AG09309 (cell line): ENCODE data around the gene SLFN11.
"Not testable (repeated sequence)": the region's sequence is repeated elsewhere in the genome, so short reads cannot be mapped to it uniquely, and the experiment has no call there.

Source experiments
- DNase-seq: peaks from one replicate; pipeline ENCODE4 v3.0.0-alpha.2; 2010; ENCODE audit warnings: low read depth
- H3K4me3 ChIP-seq: 2 replicates; pipeline ENCODE4 v1.5.1; 2011; ENCODE audit warnings: mild to moderate bottlenecking, low read depth, low read length, moderate library complexity; ENCODE audit not compliant: control insufficient read depth
- CTCF ChIP-seq: IDR thresholded peaks from 2 replicates; pipeline ENCODE4 v1.5.1; 2011; ENCODE audit warnings: mild to moderate bottlenecking, low read depth, low read length, inconsistent platforms; ENCODE audit not compliant: insufficient read depth, control insufficient read depth; ENCODE audit errors: missing control alignments

The SLFN11 gene

GRCh38 chr17:35315283-35315682, 58.1 kb downstream of the SLFN11 start:
- peak; percentile 79 for DNase-seq
- H3K4me3 ChIP-seq: no peak overlapping the region
- no peak for TF ChIP-seq CTCF

- no peak for DNase-seq
- no peak overlapping the region for H3K4me3 ChIP-seq
Measured at GRCh38 chr17:35314415-35315216, 58.8 kb downstream of the SLFN11 start.

GRCh38 chr17:35313875-35314409, 59.5 kb downstream of the SLFN11 start:
- no peak overlapping the region for H3K4me3 ChIP-seq
- no peak for DNase-seq
- no peak for TF ChIP-seq CTCF

More at GRCh38 chr17:35314415-35315216, 58.8 kb downstream of the SLFN11 start:
- no peak for TF ChIP-seq CTCF

GRCh38 chr17:35312790-35313711, 60.4 kb downstream of the SLFN11 start:
- DNase-seq: peak; percentile 46
- H3K4me3 ChIP-seq: no peak overlapping the region
- TF ChIP-seq CTCF: peak; percentile 84

- no peak for DNase-seq
- H3K4me3 ChIP-seq: no peak overlapping the region
- TF ChIP-seq CTCF: no peak
Measured at GRCh38 chr17:35312346-35312745, 61.1 kb downstream of the SLFN11 start.

- not testable (repeated sequence) for DNase-seq
Measured at GRCh38 chr17:35309345-35309744, 64.1 kb downstream of the SLFN11 start.

More at GRCh38 chr17:35309345-35309744, 64.1 kb downstream of the SLFN11 start:
- not testable (repeated sequence) for H3K4me3 ChIP-seq
